Measurements from ENCODE around the gene PRDM2.

DNA sequence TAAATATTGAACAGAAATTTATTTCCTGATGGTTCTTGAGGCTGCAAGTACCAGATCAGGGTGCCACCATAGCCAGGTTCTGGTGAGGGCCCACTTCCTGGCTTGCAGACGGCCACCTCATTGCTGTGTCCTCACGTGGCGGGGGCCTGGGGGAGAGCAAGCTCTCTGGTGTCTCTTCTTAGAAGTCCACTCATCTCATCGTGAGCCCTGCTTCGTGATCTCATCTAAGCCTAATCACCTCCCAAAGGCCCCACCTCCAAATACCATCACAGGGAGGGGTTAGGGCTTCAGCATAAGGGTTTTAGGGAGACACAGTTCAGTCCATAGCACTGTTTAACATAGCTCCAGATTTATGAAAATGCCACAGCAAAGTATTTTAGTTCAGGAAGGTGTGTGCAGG lies 119.7 kb downstream of the PRDM2 start:
- TF ChIP-seq, protein P1, sequence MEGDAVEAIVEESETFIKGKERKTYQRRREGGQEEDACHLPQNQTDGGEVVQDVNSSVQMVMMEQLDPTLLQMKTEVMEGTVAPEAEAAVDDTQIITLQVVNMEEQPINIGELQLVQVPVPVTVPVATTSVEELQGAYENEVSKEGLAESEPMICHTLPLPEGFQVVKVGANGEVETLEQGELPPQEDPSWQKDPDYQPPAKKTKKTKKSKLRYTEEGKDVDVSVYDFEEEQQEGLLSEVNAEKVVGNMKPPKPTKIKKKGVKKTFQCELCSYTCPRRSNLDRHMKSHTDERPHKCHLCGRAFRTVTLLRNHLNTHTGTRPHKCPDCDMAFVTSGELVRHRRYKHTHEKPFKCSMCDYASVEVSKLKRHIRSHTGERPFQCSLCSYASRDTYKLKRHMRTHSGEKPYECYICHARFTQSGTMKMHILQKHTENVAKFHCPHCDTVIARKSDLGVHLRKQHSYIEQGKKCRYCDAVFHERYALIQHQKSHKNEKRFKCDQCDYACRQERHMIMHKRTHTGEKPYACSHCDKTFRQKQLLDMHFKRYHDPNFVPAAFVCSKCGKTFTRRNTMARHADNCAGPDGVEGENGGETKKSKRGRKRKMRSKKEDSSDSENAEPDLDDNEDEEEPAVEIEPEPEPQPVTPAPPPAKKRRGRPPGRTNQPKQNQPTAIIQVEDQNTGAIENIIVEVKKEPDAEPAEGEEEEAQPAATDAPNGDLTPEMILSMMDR (IDR thresholded peaks at IDR 0.05) = no peak
- TF ChIP-seq POLR2A (IDR thresholded peaks at IDR 0.05) = no peak
